Measurements from ENCODE around the gene EPB41L4A.

- TF ChIP-seq, protein P1, sequence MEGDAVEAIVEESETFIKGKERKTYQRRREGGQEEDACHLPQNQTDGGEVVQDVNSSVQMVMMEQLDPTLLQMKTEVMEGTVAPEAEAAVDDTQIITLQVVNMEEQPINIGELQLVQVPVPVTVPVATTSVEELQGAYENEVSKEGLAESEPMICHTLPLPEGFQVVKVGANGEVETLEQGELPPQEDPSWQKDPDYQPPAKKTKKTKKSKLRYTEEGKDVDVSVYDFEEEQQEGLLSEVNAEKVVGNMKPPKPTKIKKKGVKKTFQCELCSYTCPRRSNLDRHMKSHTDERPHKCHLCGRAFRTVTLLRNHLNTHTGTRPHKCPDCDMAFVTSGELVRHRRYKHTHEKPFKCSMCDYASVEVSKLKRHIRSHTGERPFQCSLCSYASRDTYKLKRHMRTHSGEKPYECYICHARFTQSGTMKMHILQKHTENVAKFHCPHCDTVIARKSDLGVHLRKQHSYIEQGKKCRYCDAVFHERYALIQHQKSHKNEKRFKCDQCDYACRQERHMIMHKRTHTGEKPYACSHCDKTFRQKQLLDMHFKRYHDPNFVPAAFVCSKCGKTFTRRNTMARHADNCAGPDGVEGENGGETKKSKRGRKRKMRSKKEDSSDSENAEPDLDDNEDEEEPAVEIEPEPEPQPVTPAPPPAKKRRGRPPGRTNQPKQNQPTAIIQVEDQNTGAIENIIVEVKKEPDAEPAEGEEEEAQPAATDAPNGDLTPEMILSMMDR (IDR thresholded peaks at IDR 0.05): no peak
- no peak for TF ChIP-seq POLR2A (IDR thresholded peaks at IDR 0.05)
Measured at GRCh38 chr5:112138526-112138925, 280.6 kb downstream of the EPB41L4A start.
